Stomach (tissue), 9 donors: ENCODE results near the gene TENM3. TPM values are rescaled to one million over a fixed set of nuclear protein-coding genes. Genes with fewer than 3 reads are reported as not detected.

Experiments
- DNase-seq, 2 donors: peaks; one replicate each; pipeline versions ENCODE4 v3.0.0 to v3.0.0-alpha.2; 2013 to 2019
- H3K27ac ChIP-seq, 5 donors: fragments of 200-600 bp in 4 of 5; sonication (generic) in 4 of 5; one replicate each; pipeline ENCODE4 v1.5.1; 2013 to 2019; ENCODE audit warnings: mild to moderate bottlenecking in 1 of 5, moderate library complexity in 1 of 5
- H3K27me3 ChIP-seq, 3 donors: fragments of 200-600 bp; sonication (generic); one replicate each; pipeline ENCODE4 v1.5.1; 2017 to 2019; ENCODE audit warnings: mixed run types in 1 of 3
- H3K36me3 ChIP-seq, 4 donors: fragments of 200-600 bp; sonication (generic); 1 replicate in 3 of 4; 2 replicates in 1 of 4; pipeline ENCODE4 v1.5.1; 2016 to 2019
- H3K4me1 ChIP-seq, 4 donors: fragments of 200-600 bp; sonication (generic); one replicate each; pipeline ENCODE4 v1.5.1; 2016 to 2019
- H3K4me3 ChIP-seq, 4 donors: fragments of 200-600 bp; sonication (generic) in 3 of 4; one replicate each; pipeline ENCODE4 v1.5.1; 2016 to 2019; ENCODE audit warnings: mild to moderate bottlenecking in 1 of 4
- H3K9me3 ChIP-seq, 4 donors: fragments of 200-600 bp; sonication (generic); one replicate each; pipeline ENCODE4 v1.5.1; 2016 to 2019
- EP300 ChIP-seq: sonication (generic); formaldehyde crosslinking; IDR thresholded peaks from one replicate; pipeline ENCODE4 v1.6.1; 2017; ENCODE audit warnings: antibody characterized with exemption
- POLR2A ChIP-seq, 4 donors: fragments of 450-650 bp; IDR thresholded peaks; one replicate each; pipeline ENCODE4 v1.6.1; 2016; ENCODE audit warnings: antibody characterized with exemption in 4 of 4, control low read depth in 2 of 4, mild to moderate bottlenecking in 1 of 4, moderate library complexity in 1 of 4
- POLR2AphosphoS5 ChIP-seq, 3 donors: sonication (generic); formaldehyde crosslinking; IDR thresholded peaks; one replicate each; pipeline ENCODE4 v1.6.1; 2016; ENCODE audit warnings: antibody characterized with exemption in 3 of 3
- WGBS, 5 donors: extraction: QIAGEN DNeasy Blood & Tissue Kit in 3 of 5; methylation state at CpG; one replicate each; pipeline versions ENCODE4 v1.1.5 to v1.1.7; 2013 to 2018; 5-methylcytosine and 5-hydroxymethylcytosine counted together
- intact Hi-C: fragments of 100-400 bp; cut with DNase I; formaldehyde crosslinking; loops from one replicate; pipeline ENCODE4 v1.15.1; 2023; ENCODE audit warnings: low total_unique reads
- polyA plus RNA-seq, 3 donors: library from polyadenylated mRNA; stranded (reverse); fragments of 200-250 nt; gene quantifications; one replicate each; pipeline ENCODE4 v1.2.3, GENCODE V29; 2013
- total RNA-seq, 5 donors: library from RNA; depleted of rRNA; stranded (reverse); fragments of >200 nt; gene quantifications; one replicate each; pipeline versions ENCODE4 v1.1.0 to v1.2.3, GENCODE V29; 2014 to 2016
- TF ChIP-seq, protein P1 (sequence below), 7 experiments: fragments of 450-650 bp in 4 of 7; fragments of 200-600 bp in 3 of 7; sonication (generic) in 3 of 7; IDR thresholded peaks; one replicate each; pipeline ENCODE4 v1.5.1; 2016 to 2019; ENCODE audit warnings: antibody characterized with exemption in 7 of 7, control low read depth in 2 of 7, mild to moderate bottlenecking in 1 of 7
- donor health status: healthy with polysubstance abuse.
- donor health status: Bipolar disorder and iron deficiency.
- donor health status: healthy.

TENM3 gene
- total and polyA plus RNA-seq, 8 donors, result under 0.01 to 8.3 (median 0.44) TPM

DNA sequence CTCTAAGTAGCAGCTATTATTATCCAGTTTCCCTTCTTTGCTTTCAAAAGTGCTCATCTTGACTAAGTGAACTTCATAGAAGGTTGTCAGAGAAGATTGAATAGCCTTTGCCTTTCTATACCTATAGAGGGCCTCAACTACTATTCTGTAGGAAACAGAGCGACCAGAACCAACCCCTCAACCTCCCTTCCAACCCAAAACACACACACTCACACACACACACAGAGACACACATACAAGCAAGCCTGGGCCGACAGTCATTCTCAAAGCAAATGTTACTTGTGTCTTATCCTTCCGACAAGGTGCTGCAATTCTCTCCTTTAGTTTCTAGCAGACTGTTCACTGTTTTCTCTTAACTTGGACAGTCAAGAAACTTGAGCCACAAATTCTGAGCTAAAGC, 472.3 kb downstream of the TENM3 start:
- intact Hi-C loops, result no loop called here
- Histone ChIP-seq H3K27me3 (no peaks in the 10 kb centered on the region), H3K27ac (no peak overlapping the region), H3K4me1 (no peaks in the 10 kb centered on the region), H3K9me3 (no peaks in the 10 kb centered on the region), H3K4me3 (no peak overlapping the region), H3K36me3 (no peaks in the 10 kb centered on the region)
- 51 to 74% (median 70%) methylated on average over 3 of the region's 3 CpGs for WGBS, 5 donors
- no peak for DNase-seq
- no peak for TF ChIP-seq EP300
- TF ChIP-seq, protein P1, sequence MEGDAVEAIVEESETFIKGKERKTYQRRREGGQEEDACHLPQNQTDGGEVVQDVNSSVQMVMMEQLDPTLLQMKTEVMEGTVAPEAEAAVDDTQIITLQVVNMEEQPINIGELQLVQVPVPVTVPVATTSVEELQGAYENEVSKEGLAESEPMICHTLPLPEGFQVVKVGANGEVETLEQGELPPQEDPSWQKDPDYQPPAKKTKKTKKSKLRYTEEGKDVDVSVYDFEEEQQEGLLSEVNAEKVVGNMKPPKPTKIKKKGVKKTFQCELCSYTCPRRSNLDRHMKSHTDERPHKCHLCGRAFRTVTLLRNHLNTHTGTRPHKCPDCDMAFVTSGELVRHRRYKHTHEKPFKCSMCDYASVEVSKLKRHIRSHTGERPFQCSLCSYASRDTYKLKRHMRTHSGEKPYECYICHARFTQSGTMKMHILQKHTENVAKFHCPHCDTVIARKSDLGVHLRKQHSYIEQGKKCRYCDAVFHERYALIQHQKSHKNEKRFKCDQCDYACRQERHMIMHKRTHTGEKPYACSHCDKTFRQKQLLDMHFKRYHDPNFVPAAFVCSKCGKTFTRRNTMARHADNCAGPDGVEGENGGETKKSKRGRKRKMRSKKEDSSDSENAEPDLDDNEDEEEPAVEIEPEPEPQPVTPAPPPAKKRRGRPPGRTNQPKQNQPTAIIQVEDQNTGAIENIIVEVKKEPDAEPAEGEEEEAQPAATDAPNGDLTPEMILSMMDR (IDR thresholded peaks at IDR 0.05), result no peak
- TF ChIP-seq POLR2AphosphoS5 (IDR thresholded peaks at IDR 0.05), result no peak
- no peak for TF ChIP-seq POLR2A (IDR thresholded peaks at IDR 0.05)

DNA sequence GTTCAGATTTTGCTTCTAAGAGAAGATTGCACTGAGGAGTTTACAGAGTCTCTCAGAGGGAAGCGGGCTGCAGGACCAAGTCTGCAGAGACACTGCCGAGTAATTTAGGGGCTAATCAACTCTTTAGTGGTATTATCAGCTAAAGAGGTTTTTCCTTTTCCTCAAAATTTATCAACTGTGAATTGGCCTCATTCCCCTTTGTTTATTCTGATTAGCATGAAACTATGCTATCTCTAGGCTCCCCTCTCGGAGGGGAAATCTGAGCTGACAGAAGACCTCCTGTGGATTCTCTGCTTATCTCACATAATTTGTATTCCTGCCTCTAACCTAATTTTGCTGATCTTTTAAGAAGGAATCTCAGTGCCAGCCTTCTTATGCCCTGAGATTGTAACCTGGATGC, 473.0 kb downstream of the TENM3 start:
- Histone ChIP-seq H3K4me1 (no peaks in the 10 kb centered on the region), H3K9me3 (no peaks in the 10 kb centered on the region), H3K27me3 (no peaks in the 10 kb centered on the region), H3K36me3 (no peaks in the 10 kb centered on the region), H3K27ac (no peak overlapping the region), H3K4me3 (no peak overlapping the region)
- no peak for DNase-seq
- TF ChIP-seq POLR2A (IDR thresholded peaks at IDR 0.05) (no peak), EP300 (no peak), POLR2AphosphoS5 (IDR thresholded peaks at IDR 0.05) (no peak)
- TF ChIP-seq, protein P1 (IDR thresholded peaks at IDR 0.05), result no peak
- WGBS, 5 donors, result 53 to 67% (median 61%) methylated on average over 3 of the region's 3 CpGs
- intact Hi-C loops, result no loop called here

DNA sequence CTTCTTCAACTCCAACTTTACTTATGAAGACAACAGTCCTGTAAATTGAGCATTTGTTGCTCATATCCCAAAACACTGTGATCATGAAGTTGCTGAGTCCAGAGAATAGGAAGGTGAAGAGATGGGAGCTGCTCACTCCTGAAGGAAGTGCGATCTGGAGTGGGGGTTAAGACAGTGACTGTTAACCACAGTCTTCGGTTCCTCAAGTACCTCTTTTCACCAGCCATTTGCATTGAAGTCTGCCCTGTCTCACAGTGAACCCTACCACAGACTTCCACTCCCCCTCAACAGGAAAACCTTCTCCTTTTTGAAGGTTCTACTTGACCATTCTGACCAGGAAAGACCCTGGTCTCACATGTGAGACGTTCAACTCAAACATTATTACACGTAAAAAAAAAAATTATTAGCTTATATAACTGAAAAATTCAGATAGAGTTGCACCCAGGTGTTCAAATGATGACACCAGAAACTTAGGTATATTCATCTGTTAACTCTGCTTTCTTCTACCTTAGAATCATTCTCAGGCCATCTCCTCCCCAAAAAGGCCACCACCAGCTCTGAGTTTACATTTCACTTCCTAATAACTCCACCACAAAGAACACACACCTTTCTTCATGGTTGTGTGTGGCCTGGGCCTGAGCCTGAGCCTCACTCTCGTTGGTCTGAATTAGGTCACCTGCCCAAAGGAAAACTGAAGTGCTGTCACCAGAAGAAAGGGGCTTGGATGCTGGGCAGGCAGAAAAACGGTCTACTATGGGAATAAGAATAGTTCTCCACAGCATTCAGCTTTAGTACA, 474.8 kb downstream of the TENM3 start:
- Histone ChIP-seq H3K4me1 (no peaks in the 10 kb centered on the region), H3K9me3 (no peaks in the 10 kb centered on the region), H3K36me3 (no peaks in the 10 kb centered on the region), H3K27me3 (no peaks in the 10 kb centered on the region), H3K27ac (no peak overlapping the region), H3K4me3 (no peak overlapping the region)
- TF ChIP-seq POLR2AphosphoS5 (IDR thresholded peaks at IDR 0.05) (no peak), EP300 (no peak), POLR2A (IDR thresholded peaks at IDR 0.05) (no peak)
- TF ChIP-seq, protein P1 (IDR thresholded peaks at IDR 0.05), result no peak
- no peak for DNase-seq
- intact Hi-C loops, result no loop called here
- 73 to 81% (median 77%) methylated on average over 6 of the region's 6 CpGs for WGBS, 5 donors

DNA sequence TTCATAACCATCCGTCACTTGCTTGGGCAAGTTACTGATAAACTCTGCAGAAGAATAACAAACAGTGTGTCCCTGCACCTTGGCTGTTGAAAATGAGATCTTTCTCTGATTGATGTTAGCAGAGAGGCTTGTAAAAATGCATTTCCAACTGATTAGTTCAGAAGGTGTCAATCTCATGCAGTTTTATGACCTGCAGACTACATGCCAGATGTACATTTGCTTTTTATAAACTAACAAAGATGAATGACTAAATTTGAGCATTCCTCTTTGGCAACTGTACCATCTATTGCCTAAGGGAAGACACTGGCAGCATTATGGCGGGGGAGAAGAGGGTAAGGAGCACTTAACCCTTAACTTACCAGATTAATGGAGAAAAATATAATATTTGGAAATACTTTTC, 481.2 kb downstream of the TENM3 start:
- no peaks in the 10 kb centered on the region for H3K27me3 ChIP-seq
- no peak for DNase-seq
- WGBS, 5 donors, result 36 to 53% (median 48%) methylated on average over 2 of the region's 2 CpGs
- no peak overlapping the region for H3K27ac ChIP-seq
- H3K36me3 ChIP-seq, result no peaks in the 10 kb centered on the region
- H3K4me1 ChIP-seq, result no peaks in the 10 kb centered on the region
- H3K9me3 ChIP-seq, result no peaks in the 10 kb centered on the region
- H3K4me3 ChIP-seq, result no peak overlapping the region
- intact Hi-C loops, result no loop called here
- TF ChIP-seq, protein P1 (IDR thresholded peaks at IDR 0.05), result no peak
- no peak for TF ChIP-seq EP300
